Hepatic stellate cell (primary cell): Measurements from ENCODE around the gene PRKD2.
"Not testable (repeated sequence)": the region's sequence is repeated elsewhere in the genome, so short reads cannot be mapped to it uniquely, and the experiment has no call there.

Experiments used
- DNase-seq: peaks from one replicate; pipeline ENCODE4 v3.0.0; 2011; ENCODE audit warnings: low spot score

PRKD2 gene

DNA sequence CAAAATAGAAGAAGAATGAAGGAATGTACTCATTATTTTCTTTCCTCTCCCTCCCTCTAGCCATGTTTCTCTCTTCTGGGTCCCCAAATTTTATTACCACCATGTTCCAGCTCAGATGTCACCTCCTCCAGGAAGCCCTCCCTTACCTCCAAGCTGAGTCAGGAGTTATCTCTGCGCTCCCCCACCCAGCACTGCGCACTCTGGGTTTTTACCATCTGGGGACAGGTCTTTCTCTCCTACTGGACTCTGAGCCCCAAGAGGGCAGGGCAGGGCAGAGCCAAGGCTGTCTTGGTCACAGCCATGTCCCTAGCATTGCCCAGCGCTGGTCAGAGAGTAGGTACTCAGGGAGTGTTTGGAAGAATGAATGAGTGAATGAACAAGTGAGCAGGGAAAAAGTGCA lies 83.8 kb downstream of the PRKD2 start:
- DNase-seq: no peak

DNA sequence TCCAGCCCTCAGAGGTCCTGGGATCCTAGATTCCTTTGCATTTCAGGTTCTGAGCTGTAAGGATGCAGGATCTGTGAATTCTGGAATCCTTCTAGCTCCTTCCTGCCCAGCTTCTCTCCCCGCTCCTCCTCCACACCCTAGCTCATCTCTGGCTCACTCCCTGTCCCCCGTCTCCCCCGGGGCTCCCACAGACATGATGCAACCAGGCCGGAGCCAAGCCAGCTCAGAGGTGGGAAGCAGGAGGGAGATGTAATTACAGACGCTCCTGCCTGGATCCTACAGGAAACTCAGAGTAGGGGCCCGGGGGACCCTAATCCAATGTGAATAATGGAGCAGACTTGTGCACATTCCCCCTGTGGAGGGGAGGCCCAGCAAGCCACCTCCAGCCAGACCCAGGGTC lies 85.4 kb downstream of the PRKD2 start:
- DNase-seq: no peak

GRCh38 chr19:46630586-46631205 lies 86.2 kb downstream of the PRKD2 start:
- DNase-seq: no peak

DNA sequence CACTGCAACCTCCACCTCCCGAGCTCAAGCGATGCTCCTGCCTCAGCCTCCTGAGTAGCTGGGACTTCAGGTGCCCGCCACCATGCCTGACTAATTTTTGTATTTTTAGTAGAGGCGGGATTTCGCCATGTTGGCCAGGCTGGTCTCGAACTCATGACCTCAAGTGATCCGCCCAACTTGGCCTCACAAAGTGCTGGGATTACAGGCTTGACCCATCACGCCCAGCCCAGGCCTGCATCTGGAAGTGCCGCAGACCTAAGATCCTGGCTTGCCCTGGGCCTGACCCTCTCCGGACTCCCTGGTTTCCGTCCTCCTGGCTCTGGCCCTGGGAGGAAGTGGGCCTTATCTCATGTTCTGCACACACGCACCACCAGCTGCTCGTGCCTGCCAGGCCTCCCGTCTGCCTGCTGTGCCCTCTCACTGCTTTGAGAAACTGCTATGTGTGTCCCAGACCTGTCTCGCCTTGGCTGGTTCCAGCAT lies 87.3 kb downstream of the PRKD2 start:
- DNase-seq: no peak

DNA sequence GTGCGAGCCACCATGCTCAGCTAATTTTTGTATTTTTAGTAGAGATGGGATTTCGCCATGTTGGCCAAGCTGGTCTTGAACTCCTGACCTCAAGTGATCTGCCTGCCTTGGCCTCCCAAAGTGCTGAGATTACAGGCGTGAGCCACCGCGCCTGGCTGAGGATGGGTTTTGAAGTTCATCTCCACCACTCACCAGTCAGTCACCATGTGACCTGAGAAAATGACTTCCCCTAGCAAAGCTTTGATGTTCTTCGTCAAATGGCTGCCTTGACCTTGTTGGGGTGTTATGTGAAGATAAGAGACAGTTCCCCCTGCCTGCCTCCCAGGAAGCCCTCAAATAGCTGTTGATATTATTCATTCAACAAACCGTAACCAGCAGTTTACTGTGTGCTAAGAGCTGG lies 87.9 kb downstream of the PRKD2 start:
- DNase-seq: not testable (repeated sequence)

DNA sequence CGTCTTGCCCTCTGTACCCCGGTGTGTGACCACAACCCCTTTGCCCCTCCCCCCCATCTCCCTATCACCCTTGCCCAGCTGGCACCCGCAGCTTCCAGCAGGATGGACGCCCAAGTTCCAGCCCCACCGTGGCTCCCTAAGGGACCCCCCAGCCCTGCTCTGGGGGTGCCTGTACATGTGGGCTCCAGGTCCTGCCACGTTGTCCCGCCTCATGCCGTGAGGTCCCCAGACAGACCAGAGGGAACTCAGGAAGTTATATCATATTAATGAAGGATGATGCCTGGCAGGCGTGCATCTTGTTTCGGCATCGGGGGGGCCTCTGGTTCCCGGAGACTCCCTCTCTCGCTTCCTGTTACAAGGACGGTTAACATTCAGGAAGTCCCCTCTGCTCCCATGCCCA lies 90.5 kb downstream of the PRKD2 start:
- no peak for DNase-seq

DNA sequence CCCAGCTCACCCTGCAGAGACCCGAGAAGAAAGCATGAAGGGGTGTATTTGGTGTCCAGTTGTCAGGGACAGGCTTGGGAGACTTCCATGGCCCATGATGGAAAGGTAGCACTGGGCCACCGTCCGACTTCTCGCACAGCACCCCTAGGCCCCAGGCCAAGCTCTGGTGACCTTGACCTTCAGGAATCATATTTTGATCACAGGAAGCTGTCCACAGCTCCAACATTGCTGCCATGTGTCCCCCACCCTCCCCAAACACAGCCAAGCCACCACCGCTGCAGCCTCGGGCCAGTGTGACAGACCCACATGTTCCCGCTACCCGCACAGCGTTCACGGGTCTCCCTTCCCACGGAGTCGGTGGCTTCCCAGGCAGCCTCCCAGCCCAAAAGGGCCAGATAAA lies 91.2 kb downstream of the PRKD2 start:
- no peak for DNase-seq

DNA sequence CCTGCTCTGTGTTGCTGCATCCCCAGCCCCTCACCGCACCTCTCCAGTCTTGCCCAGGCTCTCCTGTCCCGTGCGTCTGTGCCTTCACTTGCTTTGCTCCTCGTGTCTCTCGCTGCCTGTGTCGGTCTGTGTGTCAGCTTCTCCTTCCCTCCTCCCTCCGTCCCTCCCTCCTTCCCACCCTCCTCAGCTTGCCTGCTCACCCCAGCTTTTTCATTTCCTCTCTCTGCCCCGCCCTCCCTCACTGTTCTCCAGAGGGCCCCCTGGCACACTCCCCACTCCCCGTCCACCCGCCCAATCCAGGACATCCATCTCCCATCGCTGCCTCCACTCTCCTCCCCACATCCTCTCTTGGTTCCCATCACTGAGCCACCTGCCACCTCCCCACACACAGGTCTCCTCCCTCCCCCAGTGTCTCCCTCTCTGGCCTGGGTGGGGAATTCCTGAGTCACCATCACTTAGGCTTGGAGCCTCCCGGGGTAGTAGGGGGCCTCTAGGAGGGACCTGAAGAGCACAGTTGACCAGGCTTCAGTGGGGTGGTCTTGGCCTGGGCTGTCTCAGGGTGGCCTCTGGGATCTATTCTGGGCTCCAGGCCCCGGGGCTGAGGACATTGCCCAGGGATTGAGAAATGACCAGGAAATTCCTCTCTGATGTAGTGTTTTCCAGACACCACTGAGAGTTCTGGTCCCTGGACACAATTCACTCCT lies 91.8 kb downstream of the PRKD2 start, which contains the start of gene PTGIR:
TSS of gene PTGIR (minus strand) at position 132 of the 704 bp plus-strand sequence. CDS start 864 bp downstream, outside the sequence.
- DNase-seq: peak; percentile 93
